ENCODE measurements around the gene SMPD4. TPM values are rescaled to one million over a fixed set of nuclear protein-coding genes. Genes with fewer than 3 reads are reported as not detected.

SMPD4 gene
- total and polyA plus RNA-seq, 2 of the 8 experiments (the other 6 are each of a cell fraction or from before 2014, with no cell fraction given): 102 to 106 TPM

- no peaks in the 10 kb centered on the region for H3K27me3 ChIP-seq (replicated peaks in 1 of 4; ENCODE audit: control insufficient read depth in 3 of 4, extremely low read depth in 1 of 4, insufficient read depth in 3 of 4, low read length in 3 of 4)
- no peak overlapping the region for H3K4ac ChIP-seq (replicated peaks; ENCODE audit: insufficient read length, low read depth, low read length)
- ChIA-PET CTCF (ENCODE audit: partially characterized antibody) (interaction anchor here (3.9 kb wide), 1 partner anchor 150 kb away, joined by 28 read pairs; no protein-coding TSS in a partner anchor), POLR2A (ENCODE audit: partially characterized antibody) (interaction anchor here (1.6 kb wide), 1 partner anchor 10 kb away, joined by 3 read pairs; no protein-coding TSS in a partner anchor)
- H3K4me2 ChIP-seq (ENCODE audit: insufficient read depth in 1 of 2, low read depth in 2 of 2, low read length in 2 of 2): peak overlapping the region; percentile 80 to 84; a peak in 2 of 4 replicates
- H3K36me3 ChIP-seq (ENCODE audit: control insufficient read depth in 2 of 4, insufficient read depth in 4 of 4, low read length in 3 of 4): peaks cover 0 to 4% (median 0%) of the 10 kb centered on the region in 4 experiments; a peak in 1 of 8 replicates
- H3K4me1 ChIP-seq (replicated peaks in 1 of 4; ENCODE audit: control insufficient read depth in 3 of 4, insufficient read depth in 4 of 4, low read length in 3 of 4): peaks cover 0 to 7% (median 3%) of the 10 kb centered on the region in 4 experiments; a peak in 4 of 7 replicates
- H3K79me2 ChIP-seq (ENCODE audit: control insufficient read depth in 1 of 2, insufficient read depth in 2 of 2, low read length in 2 of 2): peaks cover 14 to 29% of the 10 kb centered on the region in 2 experiments
- WGBS, 2 experiments (ENCODE audit: extremely low coverage in 1 of 2, insufficient coverage in 1 of 2, insufficient read length in 1 of 2, insufficient replicate concordance in 2 of 2, low coverage in 1 of 2, low lambda C conversion rate in 2 of 2, missing lambda C conversion rate in 1 of 2): 90% methylated on average over 22 of the region's 26 CpGs; no CpG with 5 or more reads in 1 of the 2 experiments
- H3K9me3 ChIP-seq (ENCODE audit: insufficient read depth in 2 of 2, low read depth in 1 of 2, low read length in 1 of 2): no peaks in the 10 kb centered on the region
- no peaks in the 10 kb centered on the region for H4K20me1 ChIP-seq (replicated peaks in 1 of 2; ENCODE audit: control insufficient read depth in 1 of 2, insufficient read depth in 2 of 2, low read length in 2 of 2)
- H3K9ac ChIP-seq (replicated peaks in 1 of 4; ENCODE audit: extremely low read depth in 1 of 4, low read depth in 3 of 4, low read length in 3 of 4): no peak overlapping the region
- H3K23ac ChIP-seq (ENCODE audit: insufficient read length): no peak overlapping the region
- H3K79me1 ChIP-seq (ENCODE audit: low read depth, low read length): peaks cover 2% of the 10 kb centered on the region; the same call in 1 of the 2 replicates
- H2BK15ac ChIP-seq (ENCODE audit: low read length): no peak overlapping the region
- no peak overlapping the region for H3K27ac ChIP-seq (ENCODE audit: low read depth, low read length)
- peak overlapping the region in 3 of 4 experiments; percentile 43 to 98 (median 44); a peak in 4 of 8 replicates for H3K4me3 ChIP-seq (ENCODE audit: extremely low read depth in 1 of 4, insufficient read depth in 2 of 4, low read depth in 3 of 4, low read length in 4 of 4)
- H2AK5ac ChIP-seq (ENCODE audit: low read depth, low read length): no peak overlapping the region
- H3K56ac ChIP-seq (replicated peaks; ENCODE audit: insufficient read length, low read depth, low read length): no peak overlapping the region
- no peak for TF ChIP-seq TAF1 (IDR thresholded peaks at IDR 0.05; ENCODE audit: low read depth, low read length)
- no peak for TF ChIP-seq JUN (IDR thresholded peaks at IDR 0.05; ENCODE audit: low read depth, low read length)
- TF ChIP-seq MAFK (IDR thresholded peaks at IDR 0.05; ENCODE audit: low read depth, low read length): no peak
- TF ChIP-seq CTBP2 (IDR thresholded peaks at IDR 0.05; ENCODE audit: borderline replicate concordance, insufficient read depth, insufficient read length, low read length): no peak
- no peak for TF ChIP-seq SIRT6 (IDR thresholded peaks at IDR 0.05; ENCODE audit: low read length)
- TF ChIP-seq CHD2 (IDR thresholded peaks at IDR 0.05; ENCODE audit: low read length): no peak
- no peak for TF ChIP-seq SAP30 (IDR thresholded peaks at IDR 0.05; ENCODE audit: insufficient read depth, insufficient replicate concordance, low read length)
- no peak for TF ChIP-seq FOSL1 (IDR thresholded peaks at IDR 0.05; ENCODE audit: insufficient read depth, low read depth, low read length)
- no peak for TF ChIP-seq SP2 (IDR thresholded peaks at IDR 0.05; ENCODE audit: low read length)
- no peak for TF ChIP-seq TAF7 (optimal IDR thresholded peaks at IDR 0.05; ENCODE audit: borderline replicate concordance, low read depth, low read length)
- TF ChIP-seq RBBP5 (IDR thresholded peaks at IDR 0.05; ENCODE audit: borderline replicate concordance, low read depth, low read length): no peak
- no peak overlapping the region; the same call in 1 of the 2 replicates for H4K8ac ChIP-seq (ENCODE audit: extremely low read depth, insufficient read depth, low read length)
- no peak overlapping the region for H2BK120ac ChIP-seq (replicated peaks; ENCODE audit: low read depth, low read length)
- H2BK12ac ChIP-seq (ENCODE audit: low read depth, low read length): no peak overlapping the region
- no peak overlapping the region for H2BK5ac ChIP-seq (ENCODE audit: low read depth, low read length)
- H4K91ac ChIP-seq (replicated peaks; ENCODE audit: insufficient read length, low read length): no peak overlapping the region
- DNase-seq (ENCODE audit: low read depth in 1 of 2, low spot score in 2 of 2): no peak
- H3K18ac ChIP-seq (ENCODE audit: extremely low read depth, low read length): no peak overlapping the region
- no peak overlapping the region for H2BK20ac ChIP-seq (ENCODE audit: low read length)
- peaks cover 2% of the 10 kb centered on the region; the same call in 1 of the 2 replicates for H3K23me2 ChIP-seq (ENCODE audit: low read depth, low read length)
- H3K14ac ChIP-seq (ENCODE audit: insufficient read length): no peak overlapping the region
- FAIRE-seq: no peak
- no peak overlapping the region for H2AFZ ChIP-seq (ENCODE audit: low read length)
- H4K5ac ChIP-seq (ENCODE audit: insufficient read length, low read depth, low read length): no peak overlapping the region
Measured at GRCh38 chr2:130183512-130184373, 2.3 kb upstream of the SMPD4 start.
